ENCODE results near the gene NLRC4. TPM values are rescaled to one million over a fixed set of nuclear protein-coding genes. Genes with fewer than 3 reads are reported as not detected.
"Not testable (repeated sequence)": the region's sequence is repeated elsewhere in the genome, so short reads cannot be mapped to it uniquely, and the experiment has no call there.

Gene NLRC4
- total RNA-seq, 1 experiment from 2014 or later, result not detected

- H4K5ac ChIP-seq (ENCODE audit: insufficient read length, low read depth, low read length); H2BK5ac ChIP-seq (ENCODE audit: insufficient read length, low read length); H3K79me1 ChIP-seq (ENCODE audit: insufficient read depth, low read depth, low read length, poor library complexity, severe bottlenecking); H3K23ac ChIP-seq (ENCODE audit: insufficient read length, low read depth, low read length); H2BK20ac ChIP-seq (ENCODE audit: low read depth, low read length, poor library complexity, severe bottlenecking); H2BK15ac ChIP-seq (ENCODE audit: low read depth, low read length); H4K20me1 ChIP-seq (ENCODE audit: control insufficient read depth, insufficient read depth, insufficient read length); H3K4me1 ChIP-seq (ENCODE audit: insufficient read depth, low read length); H4K91ac ChIP-seq (ENCODE audit: insufficient read length, low read depth, low read length); H3K4me1 Mint-ChIP-seq; H3K4me2 ChIP-seq (ENCODE audit: insufficient read depth, insufficient read length, low read length); H3K79me2 ChIP-seq (ENCODE audit: insufficient read depth, low read length); H3K14ac ChIP-seq (ENCODE audit: insufficient read depth, low read length); H3K56ac ChIP-seq (ENCODE audit: insufficient read length, low read depth, low read length); H2BK12ac ChIP-seq (ENCODE audit: insufficient read length, low read depth, low read length); H2AK5ac ChIP-seq (ENCODE audit: insufficient read length, low read length); H2AFZ ChIP-seq (ENCODE audit: low read length); H4K8ac ChIP-seq (replicated peaks; ENCODE audit: insufficient read length, low read depth, low read length); H3K18ac ChIP-seq (ENCODE audit: insufficient read length, low read depth, low read length); H3K27ac ChIP-seq (ENCODE audit: insufficient read length, low read depth, low read length); H2BK120ac ChIP-seq (ENCODE audit: low read depth, low read length, poor library complexity, severe bottlenecking); H3T11ph ChIP-seq (ENCODE audit: low read length); H3K23me2 ChIP-seq (ENCODE audit: insufficient read length, low read depth, low read length, poor library complexity, severe bottlenecking); H3K4me3 Mint-ChIP-seq; H3K27me3 Mint-ChIP-seq (ENCODE audit: low read depth); H3K9me3 ChIP-seq (ENCODE audit: control insufficient read depth, low read depth, low read length); H3K9ac ChIP-seq (ENCODE audit: extremely low read depth, insufficient read length, low read length); H3K27me3 ChIP-seq (ENCODE audit: insufficient read depth, low read length); DNase-seq; H3K4ac ChIP-seq (ENCODE audit: low read depth, low read length); H3K27ac Mint-ChIP-seq: not testable (repeated sequence)
- Mint-ChIP-seq H3K9me3 (peaks cover 7 to 17% of the 10 kb centered on the region in 2 experiments; a peak in 4 of 5 replicates), H3K36me3 (ENCODE audit: insufficient read depth in 1 of 3, low read depth in 3 of 3) (peaks cover 15 to 41% (median 33%) of the 10 kb centered on the region in 3 experiments; a peak in 6 of 7 replicates)
- no CpG with 5 or more reads among the region's 26 CpGs for WGBS (ENCODE audit: extremely low coverage, insufficient read length, low lambda C conversion rate)
Measured at GRCh38 chr2:32293493-32293892, 28.8 kb upstream of the NLRC4 start.

All from H9 (cell line).